ENCODE results near the gene ENDOV. TPM values are rescaled to one million over a fixed set of nuclear protein-coding genes. Genes with fewer than 3 reads are reported as not detected.
A peak's percentile ranks its signal among the peaks of the same experiment; 100 is the strongest.

ENDOV gene
- polyA plus RNA-seq, 5 donors, result 32.7 to 46.6 (median 41.9) TPM

- no peak for DNase-seq
Observed at GRCh38 chr17:80449194-80449929, 34.4 kb downstream of the ENDOV start.

GRCh38 chr17:80449930-80450576 is 35.1 kb downstream of the ENDOV start:
- DNase-seq, result no peak

- DNase-seq, result no peak
Observed at GRCh38 chr17:80451104-80451775, 36.3 kb downstream of the ENDOV start.

- DNase-seq, result no peak
Observed at GRCh38 chr17:80452173-80452915, 37.4 kb downstream of the ENDOV start.

- no peak for DNase-seq
Observed at GRCh38 chr17:80453126-80453997, 38.4 kb downstream of the ENDOV start.

GRCh38 chr17:80453998-80454556 is 39.1 kb downstream of the ENDOV start:
- no peak for DNase-seq

GRCh38 chr17:80454557-80455335 is 39.8 kb downstream of the ENDOV start:
- peak; percentile 97 for DNase-seq

- DNase-seq, result no peak
Observed at GRCh38 chr17:80455336-80455710, 40.4 kb downstream of the ENDOV start.

- DNase-seq, result no peak
Observed at GRCh38 chr17:80455784-80456183, 40.8 kb downstream of the ENDOV start.

- no peak for DNase-seq
Observed at GRCh38 chr17:80456465-80457235, 41.7 kb downstream of the ENDOV start.

GRCh38 chr17:80457236-80457856 is 42.4 kb downstream of the ENDOV start:
- DNase-seq, result no peak

GRCh38 chr17:80458016-80458415 is 43.0 kb downstream of the ENDOV start:
- DNase-seq, result no peak

- DNase-seq, result no peak
Observed at GRCh38 chr17:80459234-80459633, 44.3 kb downstream of the ENDOV start.

GRCh38 chr17:80460429-80460834 is 45.5 kb downstream of the ENDOV start:
- no peak for DNase-seq

- no peak for DNase-seq
Observed at GRCh38 chr17:80461528-80462160, 46.7 kb downstream of the ENDOV start.

GRCh38 chr17:80463784-80464400 is 48.9 kb downstream of the ENDOV start:
- no peak for DNase-seq

GRCh38 chr17:80464486-80464885 is 49.5 kb downstream of the ENDOV start:
- DNase-seq, result no peak

Data from right lung (tissue), 5 donors.